Mesenchymal stem cell (in vitro differentiated cells and primary cell): ENCODE results near the gene BUD31.

Experiments
- DNase-seq: peaks from one replicate; pipeline ENCODE4 v3.0.0-alpha.2; 2013
- H2AFZ ChIP-seq: one replicate; pipeline ENCODE4 v1.6.1; 2013; ENCODE audit warnings: low read depth, mild to moderate bottlenecking, control low read depth, inconsistent platforms, low read length, moderate library complexity
- H2AK5ac ChIP-seq: 2 replicates; pipeline ENCODE4 v1.6.1; 2013; ENCODE audit warnings: low read length, moderate library complexity, mild to moderate bottlenecking, inconsistent platforms; ENCODE audit not compliant: severe bottlenecking
- H2BK120ac ChIP-seq: one replicate; pipeline ENCODE4 v1.6.1; 2013; ENCODE audit warnings: low read depth, mild to moderate bottlenecking, inconsistent platforms, low read length, moderate library complexity
- H2BK12ac ChIP-seq, 2 experiments: one replicate each; pipeline ENCODE4 v1.6.1; 2013; ENCODE audit warnings: inconsistent platforms in 2 of 2, low read length in 2 of 2, mild to moderate bottlenecking in 2 of 2, moderate library complexity in 2 of 2, control low read depth in 1 of 2
- H2BK15ac ChIP-seq: one replicate; pipeline ENCODE4 v1.6.1; 2013; ENCODE audit warnings: mild to moderate bottlenecking, low read depth, inconsistent platforms; ENCODE audit not compliant: poor library complexity, severe bottlenecking
- H2BK5ac ChIP-seq: 2 replicates; pipeline ENCODE4 v1.6.1; 2013; ENCODE audit warnings: low read depth, mild to moderate bottlenecking, low read length, control low read depth, inconsistent platforms; ENCODE audit not compliant: poor library complexity, severe bottlenecking
- H3K14ac ChIP-seq, 2 experiments: one replicate each; pipeline ENCODE4 v1.6.1; 2013; ENCODE audit warnings: inconsistent platforms in 2 of 2, low read length in 2 of 2, control low read depth in 1 of 2, mild to moderate bottlenecking in 1 of 2, moderate library complexity in 1 of 2
- H3K18ac ChIP-seq, 2 experiments: one replicate each; pipeline ENCODE4 v1.6.1; 2013; ENCODE audit warnings: inconsistent platforms in 2 of 2, low read length in 2 of 2, control low read depth in 1 of 2, low read depth in 1 of 2, mild to moderate bottlenecking in 1 of 2
- H3K23ac ChIP-seq, 2 experiments: one replicate each; pipeline ENCODE4 v1.6.1; 2013; ENCODE audit warnings: inconsistent platforms in 2 of 2, low read length in 2 of 2, mild to moderate bottlenecking in 2 of 2, moderate library complexity in 2 of 2, control low read depth in 1 of 2
- H3K27ac ChIP-seq: 2 replicates; pipeline ENCODE4 v1.5.1; 2013; ENCODE audit warnings: mild to moderate bottlenecking, moderate library complexity, low read length, control low read depth, inconsistent platforms; ENCODE audit not compliant: poor library complexity, severe bottlenecking
- H3K27me3 ChIP-seq, 2 experiments: 2 replicates each; pipeline versions ENCODE4 v1.6.1 to v1.7.0; 2013; ENCODE audit warnings: low read length in 2 of 2, mild to moderate bottlenecking in 2 of 2, moderate library complexity in 2 of 2, control low read depth in 1 of 2, inconsistent platforms in 1 of 2; ENCODE audit not compliant: control insufficient read depth in 1 of 2, insufficient read depth in 1 of 2
- H3K36me3 ChIP-seq, 2 experiments: 2 replicates each; pipeline versions ENCODE4 v1.6.1 to v1.7.0; 2013; ENCODE audit warnings: low read length in 2 of 2, control low read depth in 1 of 2, inconsistent platforms in 1 of 2, low read depth in 1 of 2, mild to moderate bottlenecking in 1 of 2; ENCODE audit not compliant: insufficient read depth in 2 of 2, control insufficient read depth in 1 of 2
- H3K4ac ChIP-seq, 2 experiments: one replicate each; pipeline ENCODE4 v1.6.1; 2013; ENCODE audit warnings: inconsistent platforms in 2 of 2, low read length in 2 of 2, mild to moderate bottlenecking in 2 of 2, moderate library complexity in 2 of 2, control low read depth in 1 of 2, low read depth in 1 of 2
- H3K4me1 ChIP-seq: 2 replicates; pipeline ENCODE4 v1.6.1; 2013; ENCODE audit warnings: low read depth, low read length, control low read depth; ENCODE audit not compliant: control insufficient read depth, insufficient read depth
- H3K4me2 ChIP-seq: 2 replicates; pipeline ENCODE4 v1.6.1; 2013; ENCODE audit warnings: low read length, mild to moderate bottlenecking, inconsistent platforms; ENCODE audit not compliant: poor library complexity, severe bottlenecking
- H3K4me3 ChIP-seq, 2 experiments: 2 replicates each; pipeline versions ENCODE4 v1.5.1 to v1.7.0; 2013; ENCODE audit warnings: low read length in 2 of 2, mild to moderate bottlenecking in 2 of 2, control low read depth in 1 of 2, low read depth in 1 of 2; ENCODE audit not compliant: insufficient read depth in 1 of 2
- H3K79me1 ChIP-seq: replicated peaks from 2 replicates; pipeline ENCODE4 v1.6.1; 2013; ENCODE audit warnings: mild to moderate bottlenecking, control low read depth, low read length, inconsistent platforms; ENCODE audit not compliant: poor library complexity, severe bottlenecking
- H3K9ac ChIP-seq: 2 replicates; pipeline ENCODE4 v1.7.0; 2013; ENCODE audit warnings: mild to moderate bottlenecking, low read length, moderate library complexity
- H3K9me3 ChIP-seq: 2 replicates; pipeline ENCODE4 v1.7.0; 2013; ENCODE audit warnings: mild to moderate bottlenecking, low read length; ENCODE audit not compliant: control insufficient read depth
- H4K8ac ChIP-seq: one replicate; pipeline ENCODE4 v1.6.1; 2013; ENCODE audit warnings: inconsistent platforms, mild to moderate bottlenecking, low read length, moderate library complexity
- H4K91ac ChIP-seq: one replicate; pipeline ENCODE4 v1.6.1; 2013; ENCODE audit warnings: mild to moderate bottlenecking, low read length, inconsistent platforms
- WGBS: methylation state at CpG from one replicate; pipeline ENCODE4 v1.1.7; 2013; ENCODE audit warnings: mixed read lengths; 5-methylcytosine and 5-hydroxymethylcytosine counted together

BUD31 gene

DNA sequence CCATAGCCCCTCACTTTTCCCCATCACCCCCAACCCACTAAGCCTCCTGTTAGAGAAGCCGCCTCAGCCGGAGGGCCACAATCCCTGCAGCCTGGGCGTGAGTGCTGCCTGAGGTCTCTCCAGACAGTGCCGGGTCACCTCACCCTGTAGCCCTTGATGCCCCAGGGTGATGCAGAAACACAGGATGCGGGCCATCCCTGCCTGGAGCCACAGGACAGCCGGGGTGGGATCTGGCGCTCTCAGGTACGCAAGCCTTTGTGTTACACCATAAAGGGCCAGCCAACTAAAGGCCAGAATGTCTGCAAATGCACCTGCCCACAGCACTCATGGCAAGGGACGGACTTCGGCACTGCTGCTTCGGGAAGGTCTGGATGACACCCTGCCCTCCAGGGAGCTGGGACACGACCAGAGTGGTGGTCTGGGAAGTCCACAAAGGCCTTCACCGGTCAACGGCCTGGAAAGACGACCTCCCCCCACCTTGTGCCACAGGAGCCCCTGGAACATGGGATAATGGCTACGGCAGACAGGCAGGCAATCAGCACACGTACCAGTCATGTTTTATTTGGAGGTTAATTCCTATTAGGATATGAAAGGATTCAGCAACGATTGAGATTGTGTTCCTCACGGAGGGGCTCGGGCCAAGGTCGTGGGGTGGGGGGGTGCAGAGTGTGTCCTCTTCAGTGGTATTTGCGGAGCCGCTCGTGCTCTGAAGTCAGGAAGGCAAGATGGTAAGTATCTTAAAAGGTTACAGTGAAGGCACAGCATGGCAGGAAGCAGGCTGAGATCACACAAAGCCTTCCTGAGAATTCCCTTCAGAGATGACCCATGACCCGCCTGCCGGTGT is 49.1 kb downstream of the BUD31 start:
- no peak overlapping the region for H4K8ac ChIP-seq
- H3K9me3 ChIP-seq, result no peaks in the 10 kb centered on the region
- no peak overlapping the region for H2AFZ ChIP-seq
- H3K27ac ChIP-seq, result no peak overlapping the region
- H3K79me1 ChIP-seq, result peaks cover 26% of the 10 kb centered on the region
- H2BK12ac ChIP-seq, result no peak overlapping the region
- H3K14ac ChIP-seq, result no peak overlapping the region
- H3K36me3 ChIP-seq, result peaks cover 71 to 82% of the 10 kb centered on the region in 2 experiments
- H2BK15ac ChIP-seq, result no peak overlapping the region
- H2BK5ac ChIP-seq, result no peak overlapping the region
- no peak overlapping the region for H3K4me3 ChIP-seq
- peaks cover 3% of the 10 kb centered on the region for H3K4me1 ChIP-seq
- DNase-seq, result no peak
- H2BK120ac ChIP-seq, result no peak overlapping the region
- H3K18ac ChIP-seq, result no peak overlapping the region
- no peak overlapping the region for H3K4ac ChIP-seq
- H4K91ac ChIP-seq, result no peak overlapping the region
- no peak overlapping the region for H3K4me2 ChIP-seq
- H3K23ac ChIP-seq, result no peak overlapping the region
- H3K27me3 ChIP-seq, result no peaks in the 10 kb centered on the region
- no peak overlapping the region for H2AK5ac ChIP-seq
- WGBS, result 92% methylated on average over 26 of the region's 26 CpGs
- no peak overlapping the region for H3K9ac ChIP-seq

DNA sequence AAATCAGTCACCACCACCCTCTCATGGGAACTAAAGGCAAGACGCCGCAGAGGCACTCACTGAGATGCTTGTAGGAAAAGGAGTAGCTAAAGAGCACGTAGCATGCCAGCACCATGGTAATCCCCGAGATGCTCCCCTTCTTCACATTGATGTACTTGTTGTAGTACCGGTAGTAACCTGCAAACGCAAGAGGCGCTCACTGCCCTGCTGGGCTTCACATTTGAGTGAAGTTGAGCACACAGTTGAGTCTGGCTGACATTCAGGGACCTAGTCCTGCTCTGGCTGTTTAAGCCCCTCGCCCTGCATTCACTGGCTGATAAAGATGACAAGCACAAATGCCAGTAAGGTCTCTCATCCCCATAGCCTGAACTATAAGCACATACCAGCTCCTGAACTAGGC is 50.3 kb downstream of the BUD31 start:
- no peak overlapping the region for H3K23ac ChIP-seq
- H4K8ac ChIP-seq, result no peak overlapping the region
- H3K27me3 ChIP-seq, result no peaks in the 10 kb centered on the region
- peaks cover 17% of the 10 kb centered on the region for H3K79me1 ChIP-seq
- H3K4ac ChIP-seq, result no peak overlapping the region
- peak; percentile 31 for DNase-seq
- H2BK120ac ChIP-seq, result no peak overlapping the region
- H2BK15ac ChIP-seq, result no peak overlapping the region
- no peak overlapping the region for H2AFZ ChIP-seq
- WGBS, result 96% methylated on average over 8 of the region's 8 CpGs
- peaks cover 5% of the 10 kb centered on the region for H3K4me1 ChIP-seq
- no peak overlapping the region for H4K91ac ChIP-seq
- no peak overlapping the region for H3K18ac ChIP-seq
- H3K9me3 ChIP-seq, result no peaks in the 10 kb centered on the region
- no peak overlapping the region for H3K9ac ChIP-seq
- H3K27ac ChIP-seq, result no peak overlapping the region
- H2BK5ac ChIP-seq, result no peak overlapping the region
- H3K36me3 ChIP-seq, result peaks cover 65 to 78% of the 10 kb centered on the region in 2 experiments
- no peak overlapping the region for H3K4me2 ChIP-seq
- H3K14ac ChIP-seq, result no peak overlapping the region
- H2BK12ac ChIP-seq, result no peak overlapping the region
- H2AK5ac ChIP-seq, result no peak overlapping the region
- H3K4me3 ChIP-seq, result no peak overlapping the region

DNA sequence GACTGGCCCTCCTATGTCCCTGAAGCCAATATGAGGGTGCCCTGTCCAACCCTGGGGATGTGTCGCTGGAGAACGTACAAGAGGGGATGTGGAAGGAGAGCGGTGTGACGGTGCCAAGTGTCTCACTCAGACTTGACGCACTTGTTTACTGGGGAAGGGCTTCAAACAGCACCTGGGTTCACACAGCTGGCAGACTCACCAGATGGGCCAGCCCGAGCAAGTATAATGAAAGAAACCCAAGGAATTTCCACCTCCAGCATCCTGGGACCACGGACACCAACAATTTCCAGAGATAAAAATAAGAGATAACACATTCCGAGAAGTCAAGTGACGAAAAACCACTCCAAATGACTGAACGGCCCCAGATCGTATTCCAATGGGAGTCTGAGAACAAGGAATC is 51.9 kb downstream of the BUD31 start:
- H3K23ac ChIP-seq, result no peak overlapping the region
- H3K79me1 ChIP-seq, result peaks cover 11% of the 10 kb centered on the region
- DNase-seq, result no peak
- no peak overlapping the region for H3K4ac ChIP-seq
- no peak overlapping the region for H2BK12ac ChIP-seq
- H2BK5ac ChIP-seq, result no peak overlapping the region
- no peaks in the 10 kb centered on the region for H3K9me3 ChIP-seq
- H2AK5ac ChIP-seq, result no peak overlapping the region
- H4K8ac ChIP-seq, result no peak overlapping the region
- no peak overlapping the region for H2BK120ac ChIP-seq
- H3K18ac ChIP-seq, result no peak overlapping the region
- H4K91ac ChIP-seq, result no peak overlapping the region
- H2AFZ ChIP-seq, result no peak overlapping the region
- no peak overlapping the region for H2BK15ac ChIP-seq
- no peak overlapping the region for H3K4me3 ChIP-seq
- peaks cover 9% of the 10 kb centered on the region for H3K4me1 ChIP-seq
- no peak overlapping the region for H3K14ac ChIP-seq
- H3K4me2 ChIP-seq, result no peak overlapping the region
- WGBS, result 95% methylated on average over 11 of the region's 11 CpGs
- peaks cover 50 to 64% of the 10 kb centered on the region in 2 experiments for H3K36me3 ChIP-seq
- H3K27ac ChIP-seq, result no peak overlapping the region
- H3K27me3 ChIP-seq, result no peaks in the 10 kb centered on the region
- no peak overlapping the region for H3K9ac ChIP-seq

DNA sequence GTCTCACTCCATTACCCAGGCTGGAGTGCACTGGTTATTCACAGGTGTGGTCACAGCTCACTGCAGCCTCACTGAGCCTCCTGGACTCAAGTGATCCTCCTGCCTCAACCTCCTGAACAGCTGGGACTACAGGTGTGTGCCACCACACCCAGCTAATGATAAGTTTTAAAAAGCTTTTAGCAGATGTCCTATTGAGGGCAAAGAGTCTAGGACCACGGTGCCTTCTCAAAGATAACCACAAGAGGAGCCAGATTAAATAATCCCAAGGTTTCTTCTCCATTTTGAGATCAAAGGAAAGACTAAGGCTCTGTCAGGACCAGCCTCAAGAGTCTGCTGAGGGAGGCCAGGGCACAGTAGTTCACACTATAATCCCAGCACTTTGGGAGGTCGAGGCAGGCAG is 52.5 kb downstream of the BUD31 start:
- Histone ChIP-seq H3K23ac (no peak overlapping the region), H2AFZ (no peak overlapping the region), H3K4me3 (no peak overlapping the region), H3K18ac (no peak overlapping the region), H2BK15ac (no peak overlapping the region), H3K27ac (no peak overlapping the region), H3K27me3 (no peaks in the 10 kb centered on the region), H4K8ac (no peak overlapping the region), H3K4me2 (no peak overlapping the region), H3K14ac (no peak overlapping the region), H2BK12ac (no peak overlapping the region), H3K79me1 (peaks cover 11% of the 10 kb centered on the region), H2BK5ac (no peak overlapping the region), H2BK120ac (no peak overlapping the region), H3K4me1 (peaks cover 9% of the 10 kb centered on the region), H3K36me3 (peaks cover 44 to 58% of the 10 kb centered on the region in 2 experiments), H4K91ac (no peak overlapping the region), H3K9ac (no peak overlapping the region), H3K9me3 (no peaks in the 10 kb centered on the region), H2AK5ac (no peak overlapping the region), H3K4ac (no peak overlapping the region)
- DNase-seq, result no peak
- 98% methylated on average over 2 of the region's 2 CpGs for WGBS
